ENCODE measurements around the gene ITGAD.

DNA sequence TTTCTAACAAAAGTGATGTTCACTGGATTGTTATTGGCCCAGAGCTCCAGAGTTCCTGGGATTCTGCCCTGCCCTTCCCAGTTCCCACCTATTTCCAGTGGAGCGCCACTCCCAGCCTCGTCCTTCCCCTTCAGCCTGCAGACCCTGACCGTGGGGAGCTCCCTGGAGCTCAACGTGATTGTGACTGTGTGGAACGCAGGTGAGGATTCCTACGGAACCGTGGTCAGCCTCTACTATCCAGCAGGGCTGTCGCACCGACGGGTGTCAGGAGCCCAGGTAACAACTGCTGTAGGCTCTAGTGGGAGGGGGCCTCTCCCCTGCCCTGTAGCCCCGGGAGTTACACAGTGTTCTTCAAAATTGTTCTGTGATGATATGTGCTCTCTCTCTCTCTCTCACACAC lies 23.2 kb downstream of the ITGAD start:
- TF ChIP-seq, protein P1, sequence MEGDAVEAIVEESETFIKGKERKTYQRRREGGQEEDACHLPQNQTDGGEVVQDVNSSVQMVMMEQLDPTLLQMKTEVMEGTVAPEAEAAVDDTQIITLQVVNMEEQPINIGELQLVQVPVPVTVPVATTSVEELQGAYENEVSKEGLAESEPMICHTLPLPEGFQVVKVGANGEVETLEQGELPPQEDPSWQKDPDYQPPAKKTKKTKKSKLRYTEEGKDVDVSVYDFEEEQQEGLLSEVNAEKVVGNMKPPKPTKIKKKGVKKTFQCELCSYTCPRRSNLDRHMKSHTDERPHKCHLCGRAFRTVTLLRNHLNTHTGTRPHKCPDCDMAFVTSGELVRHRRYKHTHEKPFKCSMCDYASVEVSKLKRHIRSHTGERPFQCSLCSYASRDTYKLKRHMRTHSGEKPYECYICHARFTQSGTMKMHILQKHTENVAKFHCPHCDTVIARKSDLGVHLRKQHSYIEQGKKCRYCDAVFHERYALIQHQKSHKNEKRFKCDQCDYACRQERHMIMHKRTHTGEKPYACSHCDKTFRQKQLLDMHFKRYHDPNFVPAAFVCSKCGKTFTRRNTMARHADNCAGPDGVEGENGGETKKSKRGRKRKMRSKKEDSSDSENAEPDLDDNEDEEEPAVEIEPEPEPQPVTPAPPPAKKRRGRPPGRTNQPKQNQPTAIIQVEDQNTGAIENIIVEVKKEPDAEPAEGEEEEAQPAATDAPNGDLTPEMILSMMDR (conservative IDR thresholded peaks at IDR 0.05; ENCODE audit: low read depth, low read length): no peak
- TF ChIP-seq EZH2 (IDR thresholded peaks at IDR 0.05; ENCODE audit: borderline replicate concordance, low read depth, low read length, poor library complexity, severe bottlenecking): no peak

All from A673 (cell line).